GM18526 (cell line): ENCODE data around the gene NBEAL2.

Experiments
- POLR2A ChIP-seq: IDR thresholded peaks from 3 replicates; pipeline ENCODE4 v1.6.1; 2011; ENCODE audit not compliant: insufficient read length; ENCODE audit errors: extremely low read depth

NBEAL2 gene

GRCh38 chr3:46997453-46998091 lies 18.1 kb downstream of the NBEAL2 start:
- no peak for TF ChIP-seq POLR2A

- no peak for TF ChIP-seq POLR2A
Measured at GRCh38 chr3:46998121-46998851, 18.8 kb downstream of the NBEAL2 start.

- no peak for TF ChIP-seq POLR2A
Measured at GRCh38 chr3:46998852-46999515, 19.5 kb downstream of the NBEAL2 start.

GRCh38 chr3:46999516-47000197 lies 20.2 kb downstream of the NBEAL2 start:
- TF ChIP-seq POLR2A = no peak

GRCh38 chr3:47000198-47000815 lies 20.8 kb downstream of the NBEAL2 start:
- no peak for TF ChIP-seq POLR2A

- TF ChIP-seq POLR2A = no peak
Measured at GRCh38 chr3:47000922-47001730, 21.7 kb downstream of the NBEAL2 start.

GRCh38 chr3:47001731-47002170 lies 22.3 kb downstream of the NBEAL2 start:
- TF ChIP-seq POLR2A = no peak

GRCh38 chr3:47002171-47003055 lies 22.9 kb downstream of the NBEAL2 start:
- TF ChIP-seq POLR2A = no peak

GRCh38 chr3:47003056-47003410 lies 23.6 kb downstream of the NBEAL2 start:
- TF ChIP-seq POLR2A = no peak

- TF ChIP-seq POLR2A = no peak
Measured at GRCh38 chr3:47003461-47004368, 24.2 kb downstream of the NBEAL2 start.

- TF ChIP-seq POLR2A = no peak
Measured at GRCh38 chr3:47004369-47005211, 25.1 kb downstream of the NBEAL2 start.
